ENCODE data around the gene SLC8A3.

DNA sequence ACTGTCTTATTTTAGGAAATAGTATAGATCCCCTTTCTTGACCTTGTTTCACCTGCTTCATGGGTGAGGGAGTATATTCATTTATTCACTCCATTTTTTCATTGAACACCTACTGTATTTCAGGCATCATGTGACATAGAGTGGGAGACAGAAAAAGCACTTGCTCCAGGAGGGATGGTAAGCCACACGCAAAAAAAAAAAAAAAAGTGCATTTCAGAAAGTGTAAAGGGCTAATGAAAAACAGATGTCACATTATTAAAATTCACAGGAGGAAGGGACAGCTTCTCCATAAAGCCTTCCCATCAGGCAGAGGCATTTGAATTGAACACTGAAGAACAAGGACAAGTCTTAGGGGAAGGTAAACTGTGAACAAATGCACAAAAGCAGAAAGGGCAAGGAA is 7.5 kb downstream of the SLC8A3 start:
- TF ChIP-seq CTCF (IDR thresholded peaks at IDR 0.05; ENCODE audit: insufficient read depth, low read length) (no peak), POLR2AphosphoS5 (IDR thresholded peaks at IDR 0.05; ENCODE audit: low read depth) (no peak), SPI1 (IDR thresholded peaks at IDR 0.05; ENCODE audit: borderline replicate concordance, low read depth) (no peak), GABPA (IDR thresholded peaks at IDR 0.05; ENCODE audit: low read depth) (no peak), REST (IDR thresholded peaks at IDR 0.05; ENCODE audit: insufficient replicate concordance, low read depth) (no peak)

Data from HL-60 (cell line).